Brain microvascular endothelial cell (primary cell): Measurements from ENCODE around the gene PPARG.
"Not testable (repeated sequence)": the region's sequence is repeated elsewhere in the genome, so short reads cannot be mapped to it uniquely, and the experiment has no call there.

Experiments used
- DNase-seq: peaks from one replicate; pipeline ENCODE4 v3.0.0-alpha.2; 2020
- H3K27ac ChIP-seq: fragments of 250-450 bp; sonication (Bioruptor Pico); 2 replicates; pipeline ENCODE4 v1.5.1; 2020; ENCODE audit warnings: mild to moderate bottlenecking, moderate library complexity
- H3K27me3 ChIP-seq: fragments of 250-450 bp; sonication (Bioruptor Pico); replicated peaks from 2 replicates; pipeline ENCODE4 v1.5.1; 2020; ENCODE audit warnings: mild to moderate bottlenecking
- H3K36me3 ChIP-seq: fragments of 250-450 bp; sonication (Bioruptor Pico); replicated peaks from 2 replicates; pipeline ENCODE4 v1.5.1; 2020; ENCODE audit warnings: mild to moderate bottlenecking
- H3K4me3 ChIP-seq: 2 replicates; pipeline ENCODE4 v1.5.1; 2011; ENCODE audit warnings: low read depth, mild to moderate bottlenecking, control low read depth, low read length, moderate library complexity
- CTCF ChIP-seq: IDR thresholded peaks from 2 replicates; pipeline ENCODE4 v1.5.1; 2011; ENCODE audit warnings: low read depth, mild to moderate bottlenecking, moderate library complexity, low read length, control low read depth, inconsistent platforms; ENCODE audit errors: missing control alignments
- in situ Hi-C: cut with HindIII; loops from 2 replicates; pipeline ENCODE4 v1.10.0; 2017; ENCODE audit warnings: low sequenced_read_pairs, low pct_ligation_motif_present

The PPARG gene

GRCh38 chr3:12284591-12284990 lies 4.3 kb upstream of the PPARG start:
- Histone ChIP-seq H3K27ac (no peak overlapping the region), H3K27me3 (no peaks in the 10 kb centered on the region), H3K4me3 (no peak overlapping the region), H3K36me3 (no peaks in the 10 kb centered on the region)
- no peak for TF ChIP-seq CTCF
- DNase-seq, result no peak
- in situ Hi-C loops, result no loop called here

- in situ Hi-C loops, result no loop called here
- no peak for TF ChIP-seq CTCF
These were observed 3.8 kb upstream of the PPARG start for GRCh38 chr3:12285003-12285555.

GRCh38 chr3:12285779-12286178 lies 3.1 kb upstream of the PPARG start:
- in situ Hi-C loops, H3K27me3 ChIP-seq, H3K36me3 ChIP-seq, H3K4me3 ChIP-seq, H3K27ac ChIP-seq, DNase-seq: not testable (repeated sequence)

More at GRCh38 chr3:12285003-12285555, 3.8 kb upstream of the PPARG start:
- Histone ChIP-seq H3K4me3 (no peak overlapping the region), H3K27ac (no peak overlapping the region), H3K36me3 (no peaks in the 10 kb centered on the region), H3K27me3 (no peaks in the 10 kb centered on the region)
- DNase-seq, result no peak

- in situ Hi-C loops, result no loop called here
- H3K36me3 ChIP-seq, result no peaks in the 10 kb centered on the region
- TF ChIP-seq CTCF, result no peak
These were observed 2.4 kb upstream of the PPARG start for GRCh38 chr3:12286504-12286903.

GRCh38 chr3:12286927-12287726 lies 1.7 kb upstream of the PPARG start:
- DNase-seq, result no peak
- in situ Hi-C loops, result no loop called here
- Histone ChIP-seq H3K27ac (no peak overlapping the region), H3K4me3 (peak overlapping the region; percentile 59), H3K27me3 (no peaks in the 10 kb centered on the region), H3K36me3 (no peaks in the 10 kb centered on the region)
- TF ChIP-seq CTCF, result peak; percentile 52

More at GRCh38 chr3:12286504-12286903, 2.4 kb upstream of the PPARG start:
- no peaks in the 10 kb centered on the region for H3K27me3 ChIP-seq
- no peak for DNase-seq
- no peak overlapping the region for H3K27ac ChIP-seq
- H3K4me3 ChIP-seq, result no peak overlapping the region

GRCh38 chr3:12287727-12288181 lies 1.1 kb upstream of the PPARG start:
- peak overlapping the region; percentile 78 for H3K4me3 ChIP-seq
- no peak for TF ChIP-seq CTCF
- in situ Hi-C loops, result no loop called here
- no peaks in the 10 kb centered on the region for H3K27me3 ChIP-seq
- no peak for DNase-seq
- no peak overlapping the region for H3K27ac ChIP-seq
- H3K36me3 ChIP-seq, result no peaks in the 10 kb centered on the region
